IPS DF 6.9 (cell line): ENCODE data around the gene RTN1.

Source experiments
- DNase-seq: peaks from one replicate; pipeline ENCODE4 v3.0.0-alpha.2; 2013; ENCODE audit warnings: low read depth, low spot score
- H3K27ac ChIP-seq: one replicate; pipeline ENCODE4 v1.5.1; 2013; ENCODE audit warnings: low read length, control low read depth
- H3K27me3 ChIP-seq: 2 replicates; pipeline ENCODE4 v1.6.1; 2013; ENCODE audit warnings: mild to moderate bottlenecking, low read length; ENCODE audit not compliant: control insufficient read depth, insufficient read depth
- H3K36me3 ChIP-seq: 2 replicates; pipeline ENCODE4 v1.6.1; 2013; ENCODE audit warnings: low read length; ENCODE audit not compliant: control insufficient read depth, insufficient read depth
- H3K4me1 ChIP-seq: 2 replicates; pipeline ENCODE4 v1.6.1; 2013; ENCODE audit warnings: low read length; ENCODE audit not compliant: control insufficient read depth, insufficient read depth
- H3K4me3 ChIP-seq: 2 replicates; pipeline ENCODE4 v1.5.1; 2013; ENCODE audit warnings: mild to moderate bottlenecking, low read length
- H3K9me3 ChIP-seq: 2 replicates; pipeline ENCODE4 v1.6.1; 2013; ENCODE audit warnings: low read length, inconsistent platforms; ENCODE audit not compliant: control insufficient read depth, insufficient read depth
- WGBS: extraction: QIAGEN DNeasy Blood & Tissue Kit; methylation state at CpG from one replicate; pipeline ENCODE4 v1.1.7; 2013; ENCODE audit warnings: mixed read lengths, missing lambda C conversion rate; ENCODE audit not compliant: insufficient read length, insufficient coverage; 5-methylcytosine and 5-hydroxymethylcytosine counted together

Gene RTN1

DNA sequence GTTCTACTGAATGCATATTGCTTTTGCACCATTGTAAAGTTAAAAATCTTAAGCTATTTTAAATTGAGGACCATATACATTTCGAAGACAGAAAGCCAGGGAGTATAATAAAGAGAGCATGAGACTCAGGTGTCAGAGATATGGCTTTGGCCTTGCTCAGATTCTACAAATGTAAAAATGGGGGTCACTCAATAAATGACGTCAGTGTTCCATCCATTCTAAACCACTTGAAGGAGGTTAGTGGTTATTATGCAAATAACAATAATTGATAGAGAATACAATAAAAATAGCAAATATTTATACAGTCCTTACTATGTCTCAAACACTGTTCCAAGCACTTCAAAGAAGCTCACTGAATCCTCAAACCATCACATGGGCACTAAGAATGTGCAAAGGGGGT, 20.1 kb downstream of the RTN1 start:
- DNase-seq, result no peak
- no CpG with 5 or more reads among the region's 2 CpGs for WGBS
- Histone ChIP-seq H3K9me3 (no peaks in the 10 kb centered on the region), H3K27me3 (no peaks in the 10 kb centered on the region), H3K4me1 (no peaks in the 10 kb centered on the region), H3K27ac (no peak overlapping the region), H3K4me3 (no peak overlapping the region), H3K36me3 (no peaks in the 10 kb centered on the region)

DNA sequence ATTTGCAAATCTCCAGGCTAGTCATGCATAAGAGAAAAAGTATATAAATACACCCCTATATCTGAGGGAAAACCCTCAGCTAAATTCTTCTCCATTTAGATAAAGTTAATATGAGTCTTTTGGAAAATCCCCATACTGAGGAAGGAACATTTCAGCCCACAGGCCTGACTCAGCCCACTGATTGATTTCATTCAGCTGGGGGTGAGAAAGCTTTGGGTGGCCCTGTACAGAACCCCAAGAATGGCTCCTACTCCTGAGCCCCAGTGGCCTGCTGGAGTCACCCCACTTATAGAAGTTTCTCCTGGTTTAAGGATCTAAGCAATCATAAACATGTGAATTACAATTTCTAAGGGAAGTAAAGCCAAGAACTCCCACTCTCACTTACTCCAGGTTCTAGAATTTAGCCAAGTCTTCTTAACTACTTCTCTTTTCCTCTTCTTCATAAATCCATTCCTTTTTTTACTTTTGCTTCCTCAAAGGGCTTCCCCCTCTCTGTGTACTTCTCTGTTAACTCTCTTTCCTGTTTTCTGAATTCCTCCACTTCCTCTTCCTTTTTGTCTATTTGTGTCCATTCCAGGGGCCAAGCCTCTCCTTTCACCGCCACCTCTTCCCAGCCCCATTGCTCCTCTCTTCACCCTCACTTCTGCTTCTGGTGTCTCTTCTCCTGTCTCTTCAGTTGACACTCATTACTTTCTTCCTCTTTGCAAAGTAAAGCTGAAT, 21.0 kb downstream of the RTN1 start:
- DNase-seq, result no peak
- Histone ChIP-seq H3K27me3 (no peaks in the 10 kb centered on the region), H3K36me3 (no peaks in the 10 kb centered on the region), H3K4me3 (no peak overlapping the region), H3K27ac (no peak overlapping the region), H3K9me3 (no peaks in the 10 kb centered on the region), H3K4me1 (no peaks in the 10 kb centered on the region)
- WGBS, result no CpG with 5 or more reads among the region's 1 CpG

DNA sequence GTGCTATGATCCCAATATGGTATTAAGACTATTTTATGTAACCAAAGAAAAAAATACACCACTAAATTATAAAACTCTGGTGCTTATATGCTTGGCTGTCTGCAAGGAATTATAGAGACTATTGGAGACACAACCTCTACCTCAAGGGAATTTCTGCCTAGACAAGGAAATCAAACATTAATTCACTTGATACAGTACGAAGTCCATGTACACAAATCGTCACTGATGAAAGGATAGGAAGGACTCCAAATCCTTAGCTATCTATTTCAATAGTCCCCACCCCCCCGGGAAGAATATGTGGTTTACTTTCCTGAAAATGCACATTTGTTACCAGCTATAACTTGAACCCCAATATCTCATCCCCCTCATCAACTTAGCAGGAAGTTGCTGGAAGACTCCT, 21.9 kb downstream of the RTN1 start:
- no peaks in the 10 kb centered on the region for H3K9me3 ChIP-seq
- no CpG with 5 or more reads among the region's 3 CpGs for WGBS
- no peaks in the 10 kb centered on the region for H3K4me1 ChIP-seq

DNA sequence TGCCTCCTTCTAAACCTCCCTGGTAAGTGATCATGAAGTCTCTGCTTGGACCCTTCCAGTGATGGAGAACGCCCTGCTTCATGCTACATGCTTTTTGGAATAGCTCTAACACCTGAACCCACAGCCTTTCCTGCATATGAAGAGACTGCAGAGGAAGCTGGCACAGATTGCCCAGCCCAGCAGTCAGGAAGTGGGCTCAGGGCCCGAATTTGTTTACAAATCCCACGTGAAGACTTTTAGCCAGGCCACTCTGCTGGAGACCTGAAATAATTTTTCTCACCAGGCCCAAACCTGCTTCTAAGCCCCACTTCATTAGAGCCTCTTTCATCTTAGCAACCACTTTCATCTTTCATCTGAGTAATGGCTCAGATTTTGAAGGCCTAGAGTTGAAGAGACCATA, 22.9 kb downstream of the RTN1 start:
- WGBS, result no CpG with 5 or more reads among the region's 3 CpGs
- Histone ChIP-seq H3K36me3 (no peaks in the 10 kb centered on the region), H3K27me3 (no peaks in the 10 kb centered on the region), H3K9me3 (no peaks in the 10 kb centered on the region), H3K27ac (no peak overlapping the region), H3K4me1 (no peaks in the 10 kb centered on the region), H3K4me3 (no peak overlapping the region)
- DNase-seq, result no peak

More for the DNA sequence above, 21.9 kb downstream of the RTN1 start:
- H3K4me3 ChIP-seq, result no peak overlapping the region
- H3K27me3 ChIP-seq, result no peaks in the 10 kb centered on the region
- no peaks in the 10 kb centered on the region for H3K36me3 ChIP-seq
- DNase-seq, result no peak
- no peak overlapping the region for H3K27ac ChIP-seq

DNA sequence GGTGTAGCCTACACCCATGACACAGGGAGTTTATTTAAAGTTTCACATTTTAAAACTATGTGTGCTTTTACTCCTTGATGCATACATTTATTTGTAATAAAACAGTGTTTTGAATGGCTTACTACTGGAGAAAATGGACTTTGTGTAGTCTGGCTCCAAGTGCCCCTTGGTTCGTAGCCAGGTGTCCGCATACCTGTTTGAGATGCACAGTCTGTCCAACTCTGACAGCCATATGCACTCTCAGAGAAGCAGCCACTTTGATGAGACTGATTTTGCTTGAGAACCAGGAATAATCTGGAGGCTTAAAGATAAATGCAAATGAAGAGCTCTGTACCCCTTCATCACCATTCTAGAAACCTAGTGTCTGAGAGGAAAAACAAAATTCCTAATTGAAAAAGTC, 24.0 kb downstream of the RTN1 start:
- H3K4me3 ChIP-seq, result no peak overlapping the region
- DNase-seq, result no peak
- H3K27ac ChIP-seq, result no peak overlapping the region
- no peaks in the 10 kb centered on the region for H3K36me3 ChIP-seq
- WGBS, result no CpG with 5 or more reads among the region's 2 CpGs
- no peaks in the 10 kb centered on the region for H3K9me3 ChIP-seq
- no peaks in the 10 kb centered on the region for H3K4me1 ChIP-seq
- H3K27me3 ChIP-seq, result no peaks in the 10 kb centered on the region

DNA sequence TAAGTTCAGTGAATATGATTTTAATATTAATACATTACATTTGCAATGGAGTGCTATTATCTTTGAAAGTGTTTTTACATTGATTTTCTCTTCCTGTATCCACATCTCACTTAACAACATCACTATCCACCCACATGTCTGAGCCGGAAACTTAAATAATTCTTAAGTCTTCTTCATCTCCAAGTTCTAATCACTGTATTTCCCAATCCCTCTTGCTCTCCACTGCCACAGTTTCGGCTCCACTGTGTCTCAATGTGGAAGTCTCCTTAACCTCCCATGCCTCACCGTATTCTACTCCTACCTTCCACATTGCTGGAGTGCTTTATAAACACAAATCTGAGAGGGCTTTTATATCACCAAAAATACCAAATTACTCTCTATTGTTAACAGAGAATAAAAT, 25.3 kb downstream of the RTN1 start:
- H3K9me3 ChIP-seq, result no peaks in the 10 kb centered on the region
- WGBS, result no CpG with 5 or more reads among the region's 3 CpGs
- no peaks in the 10 kb centered on the region for H3K27me3 ChIP-seq
- H3K27ac ChIP-seq, result no peak overlapping the region
- no peaks in the 10 kb centered on the region for H3K36me3 ChIP-seq
- no peak overlapping the region for H3K4me3 ChIP-seq
- H3K4me1 ChIP-seq, result no peaks in the 10 kb centered on the region
- DNase-seq, result no peak

DNA sequence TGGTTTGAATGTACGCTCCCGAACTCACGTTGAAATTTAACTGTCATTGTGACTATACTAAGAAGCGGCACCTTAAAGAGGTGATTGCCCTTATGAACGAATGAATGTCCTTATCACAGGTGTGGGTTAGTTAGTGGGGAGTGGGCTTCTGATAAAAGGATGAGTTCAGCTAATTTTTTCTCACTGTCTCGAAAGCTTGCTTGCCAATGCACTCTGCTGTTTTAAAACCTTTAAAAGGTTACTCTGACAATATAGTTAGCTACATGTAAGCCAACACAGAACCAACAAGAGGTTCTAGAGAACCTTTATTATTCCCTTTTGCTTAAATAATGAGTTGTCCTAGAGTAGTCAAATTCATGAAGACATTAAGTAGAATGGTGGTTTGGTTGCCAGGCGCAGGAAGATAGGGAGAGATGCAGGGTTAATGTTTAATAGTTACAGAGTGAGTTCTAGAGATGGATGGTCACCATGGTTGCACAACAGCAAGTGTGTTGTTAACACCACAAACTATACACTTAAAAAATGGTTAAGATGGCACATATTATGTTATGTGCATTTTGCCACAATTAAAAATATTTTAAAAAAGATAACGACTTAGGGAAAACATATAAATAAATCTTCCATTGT, 26.3 kb downstream of the RTN1 start:
- WGBS, result no CpG with 5 or more reads among the region's 8 CpGs
- no peak for DNase-seq

DNA sequence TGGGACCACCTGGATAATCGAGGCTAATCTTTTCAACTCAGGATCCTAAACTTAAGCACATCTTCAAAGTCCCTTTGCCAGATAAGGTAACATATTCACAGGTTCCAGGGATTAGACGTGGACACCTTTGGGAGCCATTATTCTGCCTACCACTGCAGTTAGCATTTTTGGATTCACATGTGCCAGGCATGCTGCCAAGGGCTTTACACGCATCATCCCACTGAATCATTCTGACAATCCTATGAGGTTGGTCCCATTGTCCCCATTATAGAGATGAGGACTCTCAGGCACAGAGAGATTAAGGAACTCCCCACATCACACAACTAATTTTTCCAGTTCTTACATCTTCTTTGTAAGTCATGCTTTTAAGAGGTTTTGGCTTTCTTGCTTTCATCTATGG, 34.5 kb downstream of the RTN1 start:
- Histone ChIP-seq H3K4me1 (no peaks in the 10 kb centered on the region), H3K27me3 (no peaks in the 10 kb centered on the region), H3K4me3 (no peak overlapping the region), H3K27ac (no peak overlapping the region), H3K9me3 (no peaks in the 10 kb centered on the region), H3K36me3 (no peaks in the 10 kb centered on the region)
- WGBS, result no CpG with 5 or more reads among the region's 3 CpGs
- DNase-seq, result no peak

More for the DNA sequence above, 26.3 kb downstream of the RTN1 start:
- Histone ChIP-seq H3K27me3 (no peaks in the 10 kb centered on the region), H3K36me3 (no peaks in the 10 kb centered on the region), H3K4me3 (no peak overlapping the region), H3K27ac (no peak overlapping the region), H3K4me1 (no peaks in the 10 kb centered on the region), H3K9me3 (no peaks in the 10 kb centered on the region)

DNA sequence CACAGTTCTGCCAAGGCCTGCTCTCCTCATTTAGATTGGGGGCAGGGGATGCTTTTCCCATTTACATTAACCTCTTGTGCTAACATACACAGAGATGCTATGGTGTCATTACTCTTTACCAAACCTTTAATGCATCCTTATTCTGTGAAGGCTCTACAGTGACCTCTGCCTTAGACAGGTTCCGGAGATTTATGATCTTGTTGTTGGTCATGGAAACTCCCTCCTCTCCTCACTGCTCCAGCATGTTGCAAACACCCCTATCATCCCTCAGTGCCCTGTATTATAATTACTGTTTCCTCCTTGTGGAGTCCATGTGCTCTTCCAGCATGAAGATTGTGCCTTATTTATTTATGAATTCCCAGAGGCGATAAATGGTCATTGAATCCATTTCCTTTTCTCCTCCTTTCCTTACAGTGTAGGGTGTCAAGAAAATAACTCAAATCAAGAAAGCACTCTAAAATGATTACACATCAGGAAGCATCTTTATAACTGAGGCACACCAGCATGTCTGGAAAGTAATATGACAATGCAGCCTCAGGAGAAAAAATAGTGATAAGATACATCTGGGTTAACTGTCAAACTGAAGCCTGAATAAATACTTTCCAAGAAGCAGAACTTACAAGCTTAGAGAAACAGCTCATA, 37.8 kb downstream of the RTN1 start:
- no peaks in the 10 kb centered on the region for H3K27me3 ChIP-seq

DNA sequence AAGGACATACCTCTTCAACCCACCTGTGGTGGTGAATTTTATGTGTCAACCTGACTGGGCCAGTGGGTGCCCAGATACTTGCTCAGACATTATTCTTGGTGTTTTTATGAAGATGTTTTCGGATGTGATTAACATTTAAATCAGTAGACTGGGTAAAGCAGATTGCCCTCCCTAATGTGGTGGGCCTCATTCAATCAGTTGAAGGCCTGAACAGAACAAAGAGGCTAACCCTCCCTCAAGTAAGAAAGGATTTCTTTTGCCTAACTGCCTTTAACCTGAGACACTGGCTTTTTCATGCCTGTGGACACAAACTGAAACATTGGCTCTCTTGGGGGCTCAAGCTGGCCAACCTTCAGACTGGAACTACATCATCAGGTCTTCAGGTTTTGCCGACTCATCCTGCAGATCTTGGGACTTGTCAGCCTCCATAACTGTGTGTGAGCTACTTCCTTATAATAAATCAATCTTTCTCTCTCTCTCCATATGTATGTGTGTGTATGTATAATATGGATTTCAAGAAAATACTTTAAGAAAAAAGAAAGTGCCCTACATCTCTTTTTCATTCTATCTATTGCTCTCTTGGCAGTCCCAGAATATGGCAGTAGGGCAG, 39.4 kb downstream of the RTN1 start:
- no peak overlapping the region for H3K27ac ChIP-seq
- DNase-seq, result no peak
- no peaks in the 10 kb centered on the region for H3K9me3 ChIP-seq
- H3K27me3 ChIP-seq, result no peaks in the 10 kb centered on the region
- no CpG with 5 or more reads among the region's 2 CpGs for WGBS
- no peak overlapping the region for H3K4me3 ChIP-seq
- no peaks in the 10 kb centered on the region for H3K36me3 ChIP-seq
- H3K4me1 ChIP-seq, result peaks cover 4% of the 10 kb centered on the region; the same call in 1 of the 2 replicates

More for the DNA sequence above, 37.8 kb downstream of the RTN1 start:
- H3K4me3 ChIP-seq, result no peak overlapping the region
- H3K27ac ChIP-seq, result no peak overlapping the region
- DNase-seq, result no peak
- H3K36me3 ChIP-seq, result no peaks in the 10 kb centered on the region
- peaks cover 4% of the 10 kb centered on the region; the same call in 1 of the 2 replicates for H3K4me1 ChIP-seq
- no CpG with 5 or more reads among the region's 2 CpGs for WGBS
- no peaks in the 10 kb centered on the region for H3K9me3 ChIP-seq
